Esophagus squamous epithelium (tissue), 4 donors: ENCODE measurements around the gene SHISAL2A.

ENCODE experiments used
- CTCF ChIP-seq, 6 experiments: fragments of 450-650 bp in 4 of 6; fragments of 200-600 bp in 2 of 6; sonication (generic) in 2 of 6; IDR thresholded peaks; one replicate each; pipeline ENCODE4 v1.5.1; 2016 to 2019; ENCODE audit warnings: antibody characterized with exemption in 6 of 6, mild to moderate bottlenecking in 4 of 6, moderate library complexity in 4 of 6
- POLR2A ChIP-seq, 4 donors: fragments of 450-650 bp; IDR thresholded peaks; one replicate each; pipeline ENCODE4 v1.6.1; 2017; ENCODE audit warnings: antibody characterized with exemption in 4 of 4, mild to moderate bottlenecking in 4 of 4, moderate library complexity in 3 of 4

GRCh38 chr1:52595061-52595460 is 37.9 kb upstream of the SHISAL2A start:
- TF ChIP-seq CTCF (IDR thresholded peaks at IDR 0.05) (no peak), POLR2A (IDR thresholded peaks at IDR 0.05) (no peak)
